A204.1 (cell line): ENCODE results near the gene BEND6.
A peak's percentile ranks its signal among the peaks of the same experiment; 100 is the strongest.

ENCODE experiments used
- FAIRE-seq: peaks from 2 replicates; lab custom pipeline; 2012; peaks lifted over from hg19 to GRCh38; lab: Jason Lieb, UNC

The BEND6 gene

GRCh38 chr6:56954403-56955170 lies at the start of gene BEND6:
BEND6 (plus strand) TSS chr6:56955107; CDS start chr6:56981811, 26,704 bp downstream.
- FAIRE-seq = no peak

DNA sequence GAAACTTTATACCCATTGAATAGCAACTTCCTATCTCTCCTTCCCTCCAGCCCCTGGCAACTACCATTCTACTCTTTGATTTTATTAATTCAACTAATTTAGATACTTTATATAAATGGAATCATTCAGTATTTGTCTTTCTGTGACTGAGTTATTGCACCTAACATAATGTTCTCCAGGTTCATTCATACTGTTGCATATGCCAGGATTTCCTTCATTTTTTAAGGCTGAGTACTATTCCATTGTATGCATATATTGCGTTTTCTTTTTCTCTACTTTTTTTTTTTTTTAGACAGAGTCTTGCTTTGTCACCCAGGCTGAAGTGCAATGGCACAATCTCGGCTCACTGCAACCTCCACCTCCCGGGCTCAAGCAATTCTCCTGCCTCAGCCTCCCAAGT lies 49.5 kb upstream of the BEND6 start:
- no peak for FAIRE-seq

GRCh38 chr6:56906752-56907151 lies 48.2 kb upstream of the BEND6 start:
- no peak for FAIRE-seq

DNA sequence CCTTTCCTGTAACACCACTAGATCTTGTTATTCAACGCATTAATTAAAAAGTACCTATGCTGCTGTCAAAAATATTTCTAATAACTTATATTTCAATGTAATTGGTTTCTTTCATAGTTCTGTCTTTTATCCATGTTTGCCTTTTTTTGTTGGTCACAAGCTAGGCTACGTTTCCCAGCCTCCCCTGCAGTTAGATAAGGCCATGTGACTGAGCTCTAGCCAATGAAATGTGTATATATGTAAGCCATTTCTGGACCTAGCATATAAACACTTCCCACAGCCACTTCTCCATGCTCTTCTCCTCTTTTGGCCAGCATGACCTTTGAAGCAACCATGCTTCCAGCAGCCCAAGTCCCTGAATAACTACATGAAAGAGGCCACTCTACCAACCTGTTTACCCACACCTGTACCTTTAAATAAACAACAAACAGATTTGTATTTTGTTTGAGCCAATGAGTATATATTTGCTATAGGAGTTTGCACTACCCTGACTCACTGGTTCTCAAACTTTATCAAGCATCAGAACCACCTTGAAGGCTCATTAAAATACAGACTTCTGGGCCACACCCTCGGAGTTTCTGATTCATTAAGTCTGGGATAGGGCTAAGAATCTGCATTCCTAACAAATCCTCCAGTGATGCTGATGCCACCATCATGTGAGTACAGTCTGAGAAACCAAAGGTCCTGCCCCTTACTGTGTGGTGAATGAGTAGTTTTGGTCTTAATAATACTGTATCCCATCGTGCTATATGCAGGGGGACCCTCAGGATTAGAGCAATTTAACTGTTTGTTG lies 45.6 kb upstream of the BEND6 start:
- no peak for FAIRE-seq

GRCh38 chr6:56911847-56912246 lies 43.1 kb upstream of the BEND6 start:
- no peak for FAIRE-seq

- FAIRE-seq = no peak
Measured at GRCh38 chr6:56913285-56914074, 41.4 kb upstream of the BEND6 start.

GRCh38 chr6:56914798-56915658 lies 39.9 kb upstream of the BEND6 start:
- no peak for FAIRE-seq

DNA sequence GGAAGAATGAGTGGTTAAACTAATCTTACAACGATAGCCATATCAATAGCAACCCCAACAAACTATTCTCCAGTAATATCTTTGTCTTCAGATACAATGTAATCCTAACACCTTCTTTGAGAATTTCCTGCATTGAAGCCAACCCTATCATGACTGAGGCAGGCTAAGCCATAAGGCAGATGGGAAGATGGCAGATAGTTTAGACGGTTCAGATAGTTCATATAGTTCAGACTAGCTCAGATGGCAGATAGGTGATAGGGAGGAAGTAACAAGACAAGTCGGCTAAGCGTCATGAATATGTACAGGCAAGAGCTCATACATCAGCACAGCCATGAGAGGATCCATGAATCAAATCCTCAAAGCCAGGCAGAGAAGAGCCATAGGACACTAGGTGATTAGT lies 39.1 kb upstream of the BEND6 start:
- FAIRE-seq = no peak

DNA sequence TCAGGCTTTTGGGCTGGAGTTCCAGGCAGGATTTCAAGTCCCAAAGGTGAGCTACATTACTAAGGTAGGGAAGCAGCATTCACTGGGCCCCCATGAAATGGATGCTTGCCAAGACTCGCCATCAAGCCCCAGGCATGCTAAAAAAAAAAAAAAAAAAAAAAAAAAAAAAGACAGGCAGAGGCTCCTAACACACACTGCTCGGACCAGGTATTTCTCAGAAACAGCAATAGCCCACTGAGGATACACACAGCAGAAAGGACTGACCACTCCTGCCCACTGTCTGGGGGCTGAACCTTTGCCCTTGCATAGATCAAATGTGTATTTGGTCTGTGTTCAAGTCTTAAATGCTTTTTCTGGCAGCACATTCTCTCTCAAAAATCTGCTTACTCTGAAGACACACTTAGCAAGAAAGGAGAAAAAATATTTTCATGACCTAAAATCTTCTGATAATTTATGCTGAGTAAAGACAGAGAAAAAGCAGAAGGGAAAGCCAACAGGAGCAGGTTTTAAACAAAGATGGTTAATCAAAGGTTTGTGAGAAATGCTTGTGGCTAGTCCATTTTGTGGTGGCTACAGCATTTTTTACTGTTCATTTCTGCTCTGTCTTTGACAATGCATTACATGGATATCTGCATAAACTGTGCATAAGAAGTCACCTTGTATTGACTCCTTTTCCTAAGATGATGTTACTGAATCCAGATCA lies 37.9 kb upstream of the BEND6 start:
- no peak for FAIRE-seq

GRCh38 chr6:56922645-56923044 lies 32.3 kb upstream of the BEND6 start:
- peak; percentile 82 for FAIRE-seq

DNA sequence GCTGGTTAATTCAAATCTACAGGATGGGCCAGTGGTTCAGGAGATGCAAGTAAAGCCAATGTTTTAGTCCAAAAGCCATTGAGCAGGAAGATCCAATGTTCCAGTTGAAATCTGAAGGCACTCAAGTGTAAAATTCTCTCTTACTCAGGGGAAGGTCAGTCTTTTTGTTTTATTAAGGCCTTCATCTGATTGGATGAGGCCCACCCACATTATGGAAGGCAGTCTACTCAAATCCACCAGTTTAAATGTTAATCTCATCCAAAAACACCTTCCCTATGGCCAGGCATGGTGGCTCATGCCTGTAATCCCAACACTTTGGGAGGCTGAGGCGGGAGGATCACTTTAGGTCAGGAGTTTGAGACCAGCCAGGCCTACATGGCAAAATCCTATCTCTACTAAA lies 31.3 kb upstream of the BEND6 start:
- FAIRE-seq = no peak

- FAIRE-seq = peak; percentile 57
Measured at GRCh38 chr6:56927538-56928453, 27.1 kb upstream of the BEND6 start.

GRCh38 chr6:56930846-56931245 lies 24.1 kb upstream of the BEND6 start:
- no peak for FAIRE-seq

DNA sequence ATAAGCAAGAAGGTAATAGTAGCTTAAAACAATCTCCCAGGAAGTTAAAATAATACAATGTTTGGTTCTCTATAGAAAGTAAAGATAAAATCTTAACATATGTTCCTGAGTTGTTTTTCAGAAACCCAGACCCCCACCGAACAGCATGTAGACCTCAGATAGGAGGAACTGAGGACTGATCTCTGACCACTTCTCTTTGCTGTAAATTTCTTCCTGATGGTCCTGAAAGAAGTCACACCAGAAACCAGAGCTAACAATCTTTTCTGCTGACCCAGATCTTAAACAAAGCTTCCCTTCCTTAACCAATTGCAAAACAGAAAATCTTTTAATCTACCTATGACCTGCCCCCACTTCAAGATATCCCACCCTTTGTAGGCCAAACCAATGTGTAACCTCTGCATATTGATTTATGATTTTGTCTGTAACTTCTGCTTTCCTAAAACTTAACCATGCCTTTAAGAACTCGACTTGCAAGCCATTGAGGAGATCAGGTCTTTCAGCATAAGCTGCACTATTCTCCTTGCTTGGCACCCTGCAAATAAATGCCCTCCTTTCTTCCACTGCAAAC lies 21.9 kb upstream of the BEND6 start:
- no peak for FAIRE-seq

- FAIRE-seq = no peak
Measured at GRCh38 chr6:56933650-56934049, 21.3 kb upstream of the BEND6 start.

- no peak for FAIRE-seq
Measured at GRCh38 chr6:56934876-56935275, 20.0 kb upstream of the BEND6 start.

DNA sequence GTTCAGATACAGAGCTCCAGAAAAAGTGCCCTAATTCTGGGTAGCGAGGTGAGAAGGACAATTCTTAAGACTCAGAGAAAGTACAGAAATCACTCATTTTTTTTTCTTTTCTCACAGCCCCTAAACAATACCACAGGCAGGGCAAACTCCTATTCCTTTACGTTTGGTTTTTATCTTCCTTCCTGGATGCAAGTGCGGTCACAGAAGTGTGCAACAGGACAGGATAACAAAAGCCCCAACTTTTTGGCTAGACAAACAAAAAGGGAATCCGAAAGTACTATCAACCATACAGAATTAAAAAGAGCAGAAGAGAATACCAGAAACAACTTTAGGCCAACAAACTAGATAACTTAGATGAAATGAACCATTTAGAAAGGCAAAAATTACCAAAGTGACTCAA lies 18.4 kb upstream of the BEND6 start:
- FAIRE-seq = no peak

- no peak for FAIRE-seq
Measured at GRCh38 chr6:56938649-56939191, 16.2 kb upstream of the BEND6 start.

- FAIRE-seq = no peak
Measured at GRCh38 chr6:56940463-56940862, 14.4 kb upstream of the BEND6 start.
